CD14-positive monocyte (primary cell): ENCODE data around the gene KAZN. TPM values are rescaled to one million over a fixed set of nuclear protein-coding genes. Genes with fewer than 3 reads are reported as not detected.
A peak's percentile ranks its signal among the peaks of the same experiment; 100 is the strongest.

ENCODE experiments used
- DNase-seq, 3 donors: peaks; one replicate each; pipeline ENCODE4 v3.0.0-alpha.2; 2011 to 2022
- H2AFZ ChIP-seq: 2 replicates; pipeline ENCODE4 v1.6.0; 2012; ENCODE audit warnings: mild to moderate bottlenecking, low read depth, low read length, inconsistent platforms; ENCODE audit not compliant: insufficient read depth, poor library complexity, severe bottlenecking
- H3K27ac ChIP-seq, 2 donors: 1 replicate in 1 of 2; 2 replicates in 1 of 2; pipeline ENCODE4 v1.5.1; 2012 to 2013; ENCODE audit warnings: low read length in 2 of 2, control low read depth in 1 of 2, inconsistent platforms in 1 of 2, low read depth in 1 of 2, mild to moderate bottlenecking in 1 of 2
- H3K27me3 ChIP-seq, 2 donors: one replicate each; pipeline versions ENCODE4 v1.6.0 to v1.6.1; 2011 to 2013; ENCODE audit warnings: low read length in 2 of 2; ENCODE audit not compliant: control insufficient read depth in 2 of 2, insufficient read depth in 2 of 2
- H3K36me3 ChIP-seq, 2 donors: replicated peaks in 1 of 2; 1 replicate in 1 of 2; 2 replicates in 1 of 2; pipeline versions ENCODE4 v1.5.1 to v1.6.1; 2012 to 2013; ENCODE audit warnings: low read length in 2 of 2, control low read depth in 1 of 2, inconsistent platforms in 1 of 2, mild to moderate bottlenecking in 1 of 2; ENCODE audit not compliant: insufficient read depth in 2 of 2, control insufficient read depth in 1 of 2
- H3K4me1 ChIP-seq, 2 donors: 1 replicate in 1 of 2; 2 replicates in 1 of 2; pipeline versions ENCODE4 v1.5.1 to v1.6.1; 2012 to 2013; ENCODE audit warnings: low read length in 2 of 2, control low read depth in 1 of 2, inconsistent platforms in 1 of 2, mild to moderate bottlenecking in 1 of 2, moderate library complexity in 1 of 2; ENCODE audit not compliant: insufficient read depth in 2 of 2, control insufficient read depth in 1 of 2
- H3K4me2 ChIP-seq: replicated peaks from 2 replicates; pipeline ENCODE3; 2012; ENCODE audit warnings: low read length, moderate library complexity, mild to moderate bottlenecking; ENCODE audit not compliant: poor library complexity, severe bottlenecking; ENCODE audit errors: extremely low read depth
- H3K4me3 ChIP-seq, 3 experiments: fragments of 200-600 bp in 1 of 3; sonication (generic) in 1 of 3; replicated peaks in 1 of 3; 1 replicate in 2 of 3; 2 replicates in 1 of 3; pipeline ENCODE4 v1.5.1; 2011 to 2013; ENCODE audit warnings: low read length in 3 of 3, mild to moderate bottlenecking in 3 of 3, control low read depth in 2 of 3, low read depth in 2 of 3, inconsistent platforms in 1 of 3, moderate library complexity in 1 of 3
- H3K79me2 ChIP-seq: 2 replicates; pipeline ENCODE4 v1.6.0; 2012; ENCODE audit warnings: mild to moderate bottlenecking, control low read depth, inconsistent platforms, low read length, moderate library complexity; ENCODE audit not compliant: insufficient read depth
- H3K9ac ChIP-seq: 2 replicates; pipeline ENCODE4 v1.6.0; 2017; ENCODE audit warnings: low read length, mild to moderate bottlenecking; ENCODE audit not compliant: insufficient read depth, poor library complexity, severe bottlenecking
- H3K9me3 ChIP-seq, 2 donors: replicated peaks in 1 of 2; 1 replicate in 1 of 2; 2 replicates in 1 of 2; pipeline versions ENCODE4 v1.5.1 to v1.6.1; 2012 to 2013; ENCODE audit warnings: low read length in 2 of 2, control low read depth in 1 of 2; ENCODE audit not compliant: control insufficient read depth in 1 of 2, insufficient read depth in 1 of 2
- H4K20me1 ChIP-seq: 2 replicates; pipeline ENCODE4 v1.6.0; 2012; ENCODE audit warnings: mild to moderate bottlenecking, low read length, control low read depth, moderate library complexity; ENCODE audit not compliant: insufficient read depth
- H3K27ac Mint-ChIP-seq, 7 donors: one replicate each; pipeline ENCODE4 v1.8.0; 2020; ENCODE audit warnings: mild to moderate bottlenecking in 7 of 7, mixed read lengths in 7 of 7, moderate library complexity in 6 of 7, inconsistent platforms in 2 of 7
- H3K27me3 Mint-ChIP-seq, 3 donors: one replicate each; pipeline ENCODE4 v1.8.0; 2021 to 2022; ENCODE audit warnings: low read depth in 3 of 3, mild to moderate bottlenecking in 3 of 3, mixed read lengths in 3 of 3, moderate library complexity in 3 of 3, inconsistent platforms in 1 of 3
- H3K36me3 Mint-ChIP-seq, 2 donors: one replicate each; pipeline ENCODE4 v1.8.0; 2020; ENCODE audit warnings: mixed read lengths in 2 of 2, inconsistent platforms in 1 of 2, mild to moderate bottlenecking in 1 of 2
- H3K4me1 Mint-ChIP-seq: one replicate; pipeline ENCODE4 v1.8.0; 2020; ENCODE audit warnings: mild to moderate bottlenecking, mixed read lengths
- H3K4me3 Mint-ChIP-seq, 2 donors: one replicate each; pipeline ENCODE4 v1.8.0; 2020; ENCODE audit warnings: mild to moderate bottlenecking in 2 of 2, mixed read lengths in 2 of 2, moderate library complexity in 1 of 2
- H3K9me3 Mint-ChIP-seq, 7 donors: one replicate each; pipeline ENCODE4 v1.8.0; 2020 to 2022; ENCODE audit warnings: mixed read lengths in 7 of 7, mild to moderate bottlenecking in 6 of 7, moderate library complexity in 6 of 7, inconsistent platforms in 2 of 7
- CTCF ChIP-seq: fragments of 200-600 bp; IDR thresholded peaks from one replicate; pipeline ENCODE4 v1.8.0; 2022; ENCODE audit warnings: antibody characterized with exemption, mild to moderate bottlenecking
- WGBS: methylation state at CpG from one replicate; pipeline ENCODE4 v1.1.5; 2013; ENCODE audit warnings: missing lambda C conversion rate; ENCODE audit not compliant: insufficient coverage; 5-methylcytosine and 5-hydroxymethylcytosine counted together
- intact Hi-C, 2 donors: fragments of 100-400 bp; cut with micrococcal nuclease; formaldehyde crosslinking; loops; one replicate each; pipeline versions ENCODE4 v1.15.0 to v1.15.1; 2023
- polyA plus RNA-seq, 3 donors: library from polyadenylated mRNA; depleted of rRNA in 1 of 3; unstranded in 2 of 3; stranded (reverse) in 1 of 3; fragments of 300-500 nt in 2 of 3; fragments of >200 nt in 1 of 3; fragmentation: Illumina TruSeq in 2 of 3; gene quantifications; 1 replicate in 2 of 3; 2 replicates in 1 of 3; pipeline ENCODE4 v1.2.3, GENCODE V29; 2012 to 2021

The KAZN gene
- polyA plus RNA-seq, 3 donors, result not detected

DNA sequence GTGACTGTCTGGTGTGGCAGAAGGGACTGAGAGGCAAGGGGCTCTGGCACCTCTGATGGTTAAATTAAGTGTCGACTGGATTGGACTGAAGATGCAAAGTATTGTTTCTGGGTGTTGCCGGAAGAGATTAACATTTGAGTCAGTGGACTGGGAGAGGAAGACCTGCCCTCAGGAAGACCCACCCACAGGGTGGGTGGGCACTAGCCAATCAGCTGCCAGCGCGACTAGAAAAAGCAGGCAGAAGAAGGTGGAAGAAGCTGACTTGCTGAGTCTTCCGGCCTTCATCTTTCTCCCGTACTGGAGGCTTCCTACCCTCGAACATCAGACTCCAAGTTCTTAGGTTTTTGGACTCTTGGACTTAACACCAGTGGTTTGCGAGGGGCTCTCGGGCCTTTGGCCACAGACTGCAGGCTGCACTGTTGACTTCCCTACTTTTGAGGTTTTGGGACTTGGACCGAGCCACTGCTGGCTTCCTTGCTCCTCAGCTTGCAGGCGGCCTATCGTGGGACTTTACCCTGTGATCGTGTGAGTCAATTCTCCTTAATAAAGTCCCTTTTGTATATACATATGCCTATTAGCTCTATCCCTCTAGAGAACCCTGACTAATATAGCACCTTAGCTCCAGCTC, 79.6 kb downstream of the KAZN start:
- peaks cover 3% of the 10 kb centered on the region for H3K4me1 Mint-ChIP-seq
- no peak for TF ChIP-seq CTCF

DNA sequence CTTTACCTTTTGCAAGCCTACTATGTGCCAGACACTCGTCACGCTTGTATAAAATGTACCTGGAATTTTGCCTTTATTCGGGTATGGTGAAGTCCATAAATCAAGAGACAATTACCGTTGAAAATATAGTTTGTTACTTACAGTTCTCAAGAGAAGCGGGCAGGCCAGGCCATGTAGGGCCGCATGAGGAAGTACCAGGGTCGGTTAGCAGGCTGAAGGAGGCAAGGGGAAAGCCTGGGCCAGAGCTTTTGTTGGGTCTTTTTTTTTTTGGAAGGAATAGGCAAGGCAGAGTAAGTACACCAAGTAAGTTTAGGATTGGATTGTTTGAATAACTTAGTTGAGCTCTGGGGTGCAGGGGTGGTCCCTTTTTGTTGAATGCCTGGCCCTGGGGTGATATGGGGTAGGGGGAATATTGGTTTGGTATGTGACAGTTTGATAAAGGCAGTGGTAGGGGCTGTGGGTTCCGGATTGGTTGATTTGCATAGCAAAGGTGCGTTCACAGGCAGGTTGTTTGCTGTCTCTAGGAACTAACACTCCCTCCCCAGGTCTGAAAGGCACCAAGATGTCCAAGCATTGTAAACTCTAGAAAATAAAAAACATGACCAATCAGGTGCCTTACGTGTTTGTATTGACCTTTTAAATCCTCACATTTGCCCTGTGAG, 80.7 kb downstream of the KAZN start:
- H3K4me3 ChIP-seq, result no peak overlapping the region
- intact Hi-C loops, result no loop called here
- no peak overlapping the region for H3K4me3 Mint-ChIP-seq
- H3K9me3 ChIP-seq, result no peaks in the 10 kb centered on the region
- no peak overlapping the region for H3K4me2 ChIP-seq
- H3K4me1 ChIP-seq, result no peaks in the 10 kb centered on the region
- H3K36me3 ChIP-seq, result no peaks in the 10 kb centered on the region
- peaks cover 0 to 6% (median 0%) of the 10 kb centered on the region in 3 donors for H3K27me3 Mint-ChIP-seq
- WGBS, result 58% methylated on average over 6 of the region's 10 CpGs
- no peak for DNase-seq
- no peak overlapping the region for H3K27ac ChIP-seq
- no peaks in the 10 kb centered on the region for H4K20me1 ChIP-seq
- no peaks in the 10 kb centered on the region for H3K36me3 Mint-ChIP-seq
- peaks cover 3% of the 10 kb centered on the region for H3K4me1 Mint-ChIP-seq
- peak overlapping the region in 1 of 7 donors; percentile 37 for H3K27ac Mint-ChIP-seq
- H3K27me3 ChIP-seq, result no peaks in the 10 kb centered on the region
- peaks cover 0 to 5% (median 0%) of the 10 kb centered on the region in 7 donors for H3K9me3 Mint-ChIP-seq
- H3K79me2 ChIP-seq, result no peaks in the 10 kb centered on the region
- H2AFZ ChIP-seq, result no peak overlapping the region
- no peak for TF ChIP-seq CTCF
- H3K9ac ChIP-seq, result no peak overlapping the region

More for the DNA sequence above, 79.6 kb downstream of the KAZN start:
- Histone ChIP-seq H3K36me3 (no peaks in the 10 kb centered on the region), H3K27me3 (no peaks in the 10 kb centered on the region), H3K27ac (no peak overlapping the region), H3K4me1 (no peaks in the 10 kb centered on the region), H3K9me3 (no peaks in the 10 kb centered on the region), H3K79me2 (no peaks in the 10 kb centered on the region), H3K4me3 (no peak overlapping the region), H3K4me2 (no peak overlapping the region), H4K20me1 (no peaks in the 10 kb centered on the region), H2AFZ (no peak overlapping the region), H3K9ac (no peak overlapping the region)
- H3K4me3 Mint-ChIP-seq, result peak overlapping the region in 1 of 2 donors; percentile 0
- intact Hi-C loops, result no loop called here
- H3K9me3 Mint-ChIP-seq, result peaks cover 0 to 5% (median 0%) of the 10 kb centered on the region in 7 donors
- no peak overlapping the region for H3K27ac Mint-ChIP-seq
- no peaks in the 10 kb centered on the region for H3K36me3 Mint-ChIP-seq
- WGBS, result 91% methylated on average over 11 of the region's 13 CpGs
- DNase-seq, result no peak
- H3K27me3 Mint-ChIP-seq, result peaks cover 0 to 6% (median 1%) of the 10 kb centered on the region in 3 donors
